ENCODE measurements around the gene ARSI.

Gene ARSI

DNA sequence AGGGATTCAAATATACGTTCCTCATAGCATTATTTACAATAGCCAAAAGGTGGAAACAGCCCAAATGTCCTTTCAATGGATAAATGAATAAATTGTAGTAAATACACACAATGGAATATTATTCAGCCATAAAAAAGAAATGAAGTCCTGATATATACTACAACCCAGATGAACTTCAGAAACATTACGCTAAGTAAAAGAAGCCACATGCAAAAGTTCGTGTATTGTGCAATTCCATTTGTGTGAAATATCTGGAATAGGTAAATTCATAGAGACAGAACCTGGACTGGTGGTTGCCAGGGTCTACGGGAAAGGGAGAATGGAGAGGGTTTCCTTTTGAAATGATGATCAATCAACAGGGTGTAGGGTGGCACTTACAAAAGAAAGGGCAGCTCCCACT is 12.5 kb upstream of the ARSI start:
- no peak overlapping the region for H3K27ac ChIP-seq (ENCODE audit: insufficient read depth in 1 of 2, low read depth in 1 of 2, low read length in 2 of 2, poor library complexity in 1 of 2, severe bottlenecking in 2 of 2)
- 100% methylated on average over 3 of the region's 4 CpGs for WGBS (ENCODE audit: insufficient coverage)
- POLR2A ChIA-PET, result no interaction called here
- H3K9me3 ChIP-seq (ENCODE audit: control extremely low read depth in 1 of 5, control insufficient read depth in 4 of 5, insufficient read depth in 2 of 5, low read depth in 1 of 5, low read length in 4 of 5), result no peaks in the 10 kb centered on the region
- H3K36me3 ChIP-seq (ENCODE audit: control insufficient read depth in 4 of 4, insufficient read depth in 4 of 4, low read length in 3 of 4), result no peaks in the 10 kb centered on the region
- CTCF ChIA-PET, result interaction anchor here (0.7 kb wide), 1 partner anchor 12 kb away, joined by 5 read pairs; no protein-coding TSS in a partner anchor
- peaks cover 0 to 7% (median 0%) of the 10 kb centered on the region in 5 experiments for H3K27me3 ChIP-seq (replicated peaks in 2 of 5; ENCODE audit: control insufficient read depth in 4 of 5, insufficient read depth in 5 of 5, low read length in 4 of 5)
- no peak overlapping the region for H3K4me3 ChIP-seq (ENCODE audit: control insufficient read depth in 1 of 7, extremely low read depth in 1 of 7, insufficient read depth in 4 of 7, low read depth in 2 of 7, low read length in 6 of 7)
- H3K4me1 ChIP-seq (ENCODE audit: control extremely low read depth in 1 of 4, control insufficient read depth in 4 of 4, insufficient read depth in 4 of 4, low read length in 3 of 4), result no peaks in the 10 kb centered on the region
- no peak for DNase-seq

DNA sequence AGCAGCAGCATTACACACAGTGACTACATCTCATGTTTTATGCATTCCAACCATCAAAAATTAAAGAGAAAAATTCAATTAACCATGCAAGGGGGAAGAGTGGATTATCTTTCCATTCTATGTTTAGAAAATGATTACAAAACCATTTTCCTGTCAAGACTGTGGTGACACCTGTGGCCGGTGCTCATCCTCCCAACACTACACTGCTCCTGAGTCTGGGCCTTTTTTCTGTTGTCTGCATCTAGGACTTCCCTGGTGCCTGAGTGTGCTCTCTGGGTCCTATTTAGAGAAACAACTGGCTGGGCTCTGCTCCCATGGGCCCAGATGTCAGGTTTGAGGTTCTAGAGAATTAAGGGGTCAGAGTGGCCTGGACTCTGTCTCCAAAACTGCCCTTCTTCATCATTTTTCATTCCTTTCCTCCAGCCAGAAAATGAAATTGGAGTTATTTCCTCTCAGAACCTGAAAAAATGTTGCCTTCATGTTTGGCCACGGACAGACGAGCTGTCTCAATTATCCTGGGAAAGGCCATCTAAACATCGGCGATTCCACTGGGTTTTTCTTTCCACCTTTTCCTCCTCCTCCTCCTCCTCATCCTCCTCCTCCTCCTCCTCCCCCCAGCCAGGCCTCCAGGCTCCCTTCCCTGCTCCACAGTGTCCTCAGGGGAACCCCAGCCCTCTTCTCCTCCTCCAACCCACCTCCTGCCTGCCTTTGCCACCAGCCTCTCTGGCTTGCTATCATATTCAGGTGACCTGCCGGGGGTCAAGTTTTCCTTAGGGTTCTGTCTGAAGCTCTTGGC is 11.4 kb upstream of the ARSI start:
- DNase-seq, result no peak
- Histone ChIP-seq H3K27ac (ENCODE audit: insufficient read depth in 1 of 2, low read depth in 1 of 2, low read length in 2 of 2, poor library complexity in 1 of 2, severe bottlenecking in 2 of 2) (no peak overlapping the region), H3K9me3 (ENCODE audit: control extremely low read depth in 1 of 5, control insufficient read depth in 4 of 5, insufficient read depth in 2 of 5, low read depth in 1 of 5, low read length in 4 of 5) (no peaks in the 10 kb centered on the region), H3K27me3 (replicated peaks in 2 of 5; ENCODE audit: control insufficient read depth in 4 of 5, insufficient read depth in 5 of 5, low read length in 4 of 5) (peaks cover 0 to 9% (median 0%) of the 10 kb centered on the region in 5 experiments), H3K36me3 (ENCODE audit: control insufficient read depth in 4 of 4, insufficient read depth in 4 of 4, low read length in 3 of 4) (no peaks in the 10 kb centered on the region), H3K4me3 (ENCODE audit: control insufficient read depth in 1 of 7, extremely low read depth in 1 of 7, insufficient read depth in 4 of 7, low read depth in 2 of 7, low read length in 6 of 7) (no peak overlapping the region), H3K4me1 (ENCODE audit: control extremely low read depth in 1 of 4, control insufficient read depth in 4 of 4, insufficient read depth in 4 of 4, low read length in 3 of 4) (no peaks in the 10 kb centered on the region)
- 94% methylated on average over 5 of the region's 6 CpGs for WGBS (ENCODE audit: insufficient coverage)
- CTCF ChIA-PET, result no interaction called here
- POLR2A ChIA-PET, result no interaction called here

DNA sequence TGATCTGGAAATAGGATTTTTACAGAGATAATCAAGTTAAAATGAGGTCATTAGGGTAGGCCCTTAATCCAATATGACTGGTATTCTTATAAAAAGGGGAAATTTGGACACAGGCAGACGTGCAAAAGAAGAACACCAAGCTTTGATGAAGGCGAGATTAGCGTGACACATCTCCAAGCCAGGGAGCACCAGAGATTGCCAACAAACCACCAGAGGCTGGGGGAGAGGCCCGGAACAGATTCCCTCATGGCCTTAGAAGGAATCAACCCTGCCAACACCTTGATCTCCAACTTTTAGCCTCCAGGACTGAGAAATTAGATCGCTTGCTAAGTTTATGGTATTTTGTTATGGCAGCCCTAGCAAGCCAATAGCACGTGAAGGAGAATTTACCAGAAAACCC is 10.8 kb upstream of the ARSI start:
- ChIA-PET POLR2A (no interaction called here), CTCF (no interaction called here)
- peaks cover 0 to 9% (median 0%) of the 10 kb centered on the region in 5 experiments for H3K27me3 ChIP-seq (replicated peaks in 2 of 5; ENCODE audit: control insufficient read depth in 4 of 5, insufficient read depth in 5 of 5, low read length in 4 of 5)
- H3K36me3 ChIP-seq (ENCODE audit: control insufficient read depth in 4 of 4, insufficient read depth in 4 of 4, low read length in 3 of 4), result no peaks in the 10 kb centered on the region
- no peaks in the 10 kb centered on the region for H3K4me1 ChIP-seq (ENCODE audit: control extremely low read depth in 1 of 4, control insufficient read depth in 4 of 4, insufficient read depth in 4 of 4, low read length in 3 of 4)
- no peak for DNase-seq
- H3K27ac ChIP-seq (ENCODE audit: insufficient read depth in 1 of 2, low read depth in 1 of 2, low read length in 2 of 2, poor library complexity in 1 of 2, severe bottlenecking in 2 of 2), result no peak overlapping the region
- H3K4me3 ChIP-seq (ENCODE audit: control insufficient read depth in 1 of 7, extremely low read depth in 1 of 7, insufficient read depth in 4 of 7, low read depth in 2 of 7, low read length in 6 of 7), result no peak overlapping the region
- H3K9me3 ChIP-seq (ENCODE audit: control extremely low read depth in 1 of 5, control insufficient read depth in 4 of 5, insufficient read depth in 2 of 5, low read depth in 1 of 5, low read length in 4 of 5), result no peaks in the 10 kb centered on the region
- 89% methylated on average over 3 of the region's 6 CpGs for WGBS (ENCODE audit: insufficient coverage)

DNA sequence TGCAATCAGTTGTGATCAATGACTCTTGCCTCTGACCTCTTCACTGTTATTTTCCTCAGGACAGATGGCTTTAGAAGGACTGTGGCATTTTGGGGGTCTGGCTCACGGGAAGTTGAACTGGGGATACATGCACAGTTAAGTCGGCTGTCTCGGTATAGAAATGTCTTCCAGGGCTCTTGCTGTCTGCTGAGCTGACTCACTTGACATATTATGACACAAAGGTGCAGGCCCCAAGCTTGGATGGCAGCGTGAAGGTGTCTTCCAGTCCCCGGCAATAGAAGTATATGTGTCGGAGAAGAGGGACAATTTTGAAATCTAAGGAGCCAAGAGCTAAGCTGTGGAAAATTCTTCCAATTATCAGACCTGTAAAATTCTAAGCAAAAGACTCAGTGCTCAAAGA is 9.8 kb upstream of the ARSI start:
- Histone ChIP-seq H3K9me3 (ENCODE audit: control extremely low read depth in 1 of 5, control insufficient read depth in 4 of 5, insufficient read depth in 2 of 5, low read depth in 1 of 5, low read length in 4 of 5) (no peaks in the 10 kb centered on the region), H3K4me3 (ENCODE audit: control insufficient read depth in 1 of 7, extremely low read depth in 1 of 7, insufficient read depth in 4 of 7, low read depth in 2 of 7, low read length in 6 of 7) (no peak overlapping the region), H3K36me3 (ENCODE audit: control insufficient read depth in 4 of 4, insufficient read depth in 4 of 4, low read length in 3 of 4) (no peaks in the 10 kb centered on the region), H3K27me3 (replicated peaks in 2 of 5; ENCODE audit: control insufficient read depth in 4 of 5, insufficient read depth in 5 of 5, low read length in 4 of 5) (peaks cover 0 to 9% (median 0%) of the 10 kb centered on the region in 5 experiments), H3K4me1 (ENCODE audit: control extremely low read depth in 1 of 4, control insufficient read depth in 4 of 4, insufficient read depth in 4 of 4, low read length in 3 of 4) (peaks cover 0 to under 1% (median 0%) of the 10 kb centered on the region in 4 experiments), H3K27ac (ENCODE audit: insufficient read depth in 1 of 2, low read depth in 1 of 2, low read length in 2 of 2, poor library complexity in 1 of 2, severe bottlenecking in 2 of 2) (no peak overlapping the region)
- DNase-seq, result no peak
- POLR2A ChIA-PET, result no interaction called here
- 96% methylated on average over 4 of the region's 6 CpGs for WGBS (ENCODE audit: insufficient coverage)
- CTCF ChIA-PET, result no interaction called here

DNA sequence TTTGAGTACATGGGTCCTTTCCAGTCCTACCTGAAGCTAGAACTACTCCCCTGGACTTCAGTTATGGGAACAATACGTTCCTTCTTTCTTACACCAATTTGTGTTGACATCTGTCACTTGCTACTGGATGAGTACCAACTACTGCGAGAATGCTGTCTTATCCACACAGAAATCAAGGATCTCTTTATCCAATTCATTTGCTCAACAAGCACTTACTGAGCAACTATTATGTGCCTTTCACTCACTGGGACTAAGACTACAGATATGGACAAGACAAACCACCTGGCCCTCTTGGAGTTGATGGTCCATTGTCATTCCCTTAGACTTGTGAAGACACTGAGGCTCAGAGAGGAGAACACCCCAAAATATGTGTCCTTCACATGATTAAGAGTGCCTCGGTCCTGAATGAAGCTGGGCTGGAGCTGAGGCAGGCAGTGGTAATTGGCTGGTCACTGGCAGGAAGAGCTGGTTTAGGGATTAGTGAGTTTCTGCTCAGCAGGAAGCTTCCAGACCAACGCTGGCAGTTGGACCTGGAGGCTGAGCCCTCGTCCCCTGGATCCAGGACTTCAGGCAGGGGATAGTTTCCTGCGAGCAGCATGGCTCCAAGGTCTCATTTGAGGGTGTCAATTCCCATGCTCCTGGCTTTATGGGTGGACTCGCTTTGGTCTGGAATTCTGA is 8.4 kb upstream of the ARSI start:
- H3K9me3 ChIP-seq (ENCODE audit: control extremely low read depth in 1 of 5, control insufficient read depth in 4 of 5, insufficient read depth in 2 of 5, low read depth in 1 of 5, low read length in 4 of 5), result no peaks in the 10 kb centered on the region
- H3K36me3 ChIP-seq (ENCODE audit: control insufficient read depth in 4 of 4, insufficient read depth in 4 of 4, low read length in 3 of 4), result no peaks in the 10 kb centered on the region
- 93% methylated on average over 7 of the region's 7 CpGs for WGBS (ENCODE audit: insufficient coverage)
- H3K27me3 ChIP-seq (replicated peaks in 2 of 5; ENCODE audit: control insufficient read depth in 4 of 5, insufficient read depth in 5 of 5, low read length in 4 of 5), result peaks cover 0 to 9% (median 0%) of the 10 kb centered on the region in 5 experiments
- ChIA-PET POLR2A (interaction anchor here (0.6 kb wide), 1 partner anchor 69 kb away, joined by 3 read pairs; no protein-coding TSS in a partner anchor), CTCF (interaction anchor here (0.6 to 1.2 kb wide), 4 partner anchors 30 to 658 kb away, joined by 3 read pairs; no protein-coding TSS in a partner anchor)
- no peak overlapping the region for H3K4me3 ChIP-seq (ENCODE audit: control insufficient read depth in 1 of 7, extremely low read depth in 1 of 7, insufficient read depth in 4 of 7, low read depth in 2 of 7, low read length in 6 of 7)
- H3K4me1 ChIP-seq (ENCODE audit: control extremely low read depth in 1 of 4, control insufficient read depth in 4 of 4, insufficient read depth in 4 of 4, low read length in 3 of 4), result peaks cover 0 to 2% (median 0%) of the 10 kb centered on the region in 4 experiments
- no peak overlapping the region for H3K27ac ChIP-seq (ENCODE audit: insufficient read depth in 1 of 2, low read depth in 1 of 2, low read length in 2 of 2, poor library complexity in 1 of 2, severe bottlenecking in 2 of 2)
- no peak for DNase-seq

DNA sequence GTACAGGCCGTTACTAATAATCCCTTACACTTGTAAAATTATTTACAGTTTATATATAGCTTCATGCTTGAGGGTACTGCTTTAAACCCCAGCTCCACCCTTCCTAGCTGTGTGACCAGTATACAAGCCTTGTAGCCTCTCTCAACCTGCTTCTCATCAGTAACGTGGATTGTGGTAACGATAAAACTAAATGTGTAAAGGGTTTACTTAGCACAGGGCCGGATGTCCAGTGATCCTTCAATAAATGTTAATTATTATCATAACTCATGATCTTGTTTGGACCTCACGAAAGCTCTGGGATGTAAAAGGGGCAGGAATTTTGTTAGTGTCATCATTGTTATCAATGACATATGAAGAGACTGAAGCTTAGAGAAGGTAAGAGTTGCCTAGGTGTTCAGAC is 7.5 kb upstream of the ARSI start:
- H3K4me3 ChIP-seq (ENCODE audit: control insufficient read depth in 1 of 7, extremely low read depth in 1 of 7, insufficient read depth in 4 of 7, low read depth in 2 of 7, low read length in 6 of 7), result no peak overlapping the region
- DNase-seq, result no peak
- WGBS (ENCODE audit: insufficient coverage), result no CpG with 5 or more reads among the region's 5 CpGs
- H3K27me3 ChIP-seq (replicated peaks in 2 of 5; ENCODE audit: control insufficient read depth in 4 of 5, insufficient read depth in 5 of 5, low read length in 4 of 5), result peaks cover 0 to 9% (median 0%) of the 10 kb centered on the region in 5 experiments
- H3K9me3 ChIP-seq (ENCODE audit: control extremely low read depth in 1 of 5, control insufficient read depth in 4 of 5, insufficient read depth in 2 of 5, low read depth in 1 of 5, low read length in 4 of 5), result no peaks in the 10 kb centered on the region
- ChIA-PET CTCF (interaction anchor here (1.0 kb wide), 2 partner anchors 38 to 124 kb away, joined by 3 read pairs; no protein-coding TSS in a partner anchor), POLR2A (no interaction called here)
- no peak overlapping the region for H3K27ac ChIP-seq (ENCODE audit: insufficient read depth in 1 of 2, low read depth in 1 of 2, low read length in 2 of 2, poor library complexity in 1 of 2, severe bottlenecking in 2 of 2)
- no peaks in the 10 kb centered on the region for H3K36me3 ChIP-seq (ENCODE audit: control insufficient read depth in 4 of 4, insufficient read depth in 4 of 4, low read length in 3 of 4)
- H3K4me1 ChIP-seq (ENCODE audit: control extremely low read depth in 1 of 4, control insufficient read depth in 4 of 4, insufficient read depth in 4 of 4, low read length in 3 of 4), result peaks cover 0 to 2% (median 0%) of the 10 kb centered on the region in 4 experiments

DNA sequence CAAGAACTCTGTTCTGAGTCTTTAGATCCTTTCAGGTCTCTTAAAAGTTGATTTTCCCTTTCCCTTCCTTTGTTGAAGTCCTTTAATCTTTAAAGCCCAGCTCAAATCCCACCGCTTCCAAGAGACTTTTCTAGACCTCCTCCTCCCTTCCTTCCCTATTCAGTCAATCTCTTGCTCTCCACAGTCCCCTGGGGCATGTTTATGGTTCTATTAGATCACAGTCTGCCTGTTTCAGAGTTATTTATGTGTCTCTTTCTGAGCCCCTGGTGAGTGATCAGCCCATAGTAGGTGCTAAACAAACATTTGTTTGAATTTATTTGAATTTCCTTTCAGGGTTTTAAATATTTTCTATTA is 7.2 kb upstream of the ARSI start:
- Histone ChIP-seq H3K27ac (ENCODE audit: insufficient read depth in 1 of 2, low read depth in 1 of 2, low read length in 2 of 2, poor library complexity in 1 of 2, severe bottlenecking in 2 of 2) (no peak overlapping the region), H3K9me3 (ENCODE audit: control extremely low read depth in 1 of 5, control insufficient read depth in 4 of 5, insufficient read depth in 2 of 5, low read depth in 1 of 5, low read length in 4 of 5) (no peaks in the 10 kb centered on the region), H3K4me3 (ENCODE audit: control insufficient read depth in 1 of 7, extremely low read depth in 1 of 7, insufficient read depth in 4 of 7, low read depth in 2 of 7, low read length in 6 of 7) (no peak overlapping the region), H3K4me1 (ENCODE audit: control extremely low read depth in 1 of 4, control insufficient read depth in 4 of 4, insufficient read depth in 4 of 4, low read length in 3 of 4) (peaks cover 0 to 2% (median 0%) of the 10 kb centered on the region in 4 experiments), H3K36me3 (ENCODE audit: control insufficient read depth in 4 of 4, insufficient read depth in 4 of 4, low read length in 3 of 4) (no peaks in the 10 kb centered on the region), H3K27me3 (replicated peaks in 2 of 5; ENCODE audit: control insufficient read depth in 4 of 5, insufficient read depth in 5 of 5, low read length in 4 of 5) (peaks cover 0 to 12% (median 0%) of the 10 kb centered on the region in 5 experiments)
- no peak for DNase-seq
- ChIA-PET CTCF (interaction anchor here (1.0 kb wide), 2 partner anchors 39 to 124 kb away, joined by 3 read pairs; no protein-coding TSS in a partner anchor), POLR2A (no interaction called here)
- WGBS (ENCODE audit: insufficient coverage), result 100% methylated on average over 1 of the region's 1 CpG

Data from common myeloid progenitor, CD34-positive (primary cell).